NB4 (cell line): ENCODE measurements around the gene KPNA2.

Experiments
- MYC ChIP-seq: IDR thresholded peaks from 2 replicates; pipeline ENCODE4 v1.6.1; 2011; ENCODE audit warnings: low read depth, low read length
- POLR2A ChIP-seq: IDR thresholded peaks from 2 replicates; pipeline ENCODE4 v1.6.1; 2011; ENCODE audit warnings: mild to moderate bottlenecking; ENCODE audit not compliant: insufficient read length; ENCODE audit errors: extremely low read depth
- TF ChIP-seq, protein P1 (sequence below): IDR thresholded peaks from one replicate; pipeline ENCODE4 v1.5.1; 2012; ENCODE audit warnings: low read depth, low read length
- TF ChIP-seq, protein P2 (sequence below): IDR thresholded peaks from 2 replicates; pipeline ENCODE4 v1.6.1; 2011; ENCODE audit warnings: low read depth, low read length

DNA sequence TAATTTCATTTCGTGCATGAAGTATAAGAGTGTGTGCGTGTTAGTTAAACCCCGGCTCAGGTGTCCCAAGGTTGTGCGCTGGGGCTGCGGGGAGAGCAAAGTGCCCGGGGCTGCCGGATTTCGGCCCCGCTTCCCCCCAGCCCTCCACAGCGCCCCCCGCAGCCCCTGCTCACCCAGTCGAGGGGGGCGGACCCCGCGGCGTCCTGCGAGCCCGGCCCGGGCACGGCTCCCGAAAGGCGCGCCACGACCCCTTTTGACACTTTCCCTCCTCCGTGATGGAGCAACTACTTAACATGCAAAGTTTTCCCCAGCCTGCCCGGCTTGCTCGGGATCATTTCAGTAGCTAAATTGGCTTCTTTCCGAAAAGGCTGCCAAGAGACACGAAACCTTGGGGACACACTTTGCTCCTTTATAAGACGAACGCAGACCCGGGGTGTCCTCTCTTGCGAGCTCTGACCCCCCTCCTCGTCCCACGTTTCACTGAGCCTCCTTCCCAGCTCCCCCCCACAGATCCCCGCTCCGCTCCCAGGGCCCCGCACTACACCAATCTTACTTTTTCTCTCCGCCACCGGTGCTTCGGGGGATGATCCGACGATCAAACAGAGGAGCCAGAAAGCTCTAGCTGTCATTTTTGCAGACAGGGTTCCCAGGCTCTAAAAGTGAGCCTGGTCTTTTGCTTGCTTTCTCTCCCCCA lies 39.8 kb upstream of the KPNA2 start:
- no peak for TF ChIP-seq POLR2A
- TF ChIP-seq, protein P1, sequence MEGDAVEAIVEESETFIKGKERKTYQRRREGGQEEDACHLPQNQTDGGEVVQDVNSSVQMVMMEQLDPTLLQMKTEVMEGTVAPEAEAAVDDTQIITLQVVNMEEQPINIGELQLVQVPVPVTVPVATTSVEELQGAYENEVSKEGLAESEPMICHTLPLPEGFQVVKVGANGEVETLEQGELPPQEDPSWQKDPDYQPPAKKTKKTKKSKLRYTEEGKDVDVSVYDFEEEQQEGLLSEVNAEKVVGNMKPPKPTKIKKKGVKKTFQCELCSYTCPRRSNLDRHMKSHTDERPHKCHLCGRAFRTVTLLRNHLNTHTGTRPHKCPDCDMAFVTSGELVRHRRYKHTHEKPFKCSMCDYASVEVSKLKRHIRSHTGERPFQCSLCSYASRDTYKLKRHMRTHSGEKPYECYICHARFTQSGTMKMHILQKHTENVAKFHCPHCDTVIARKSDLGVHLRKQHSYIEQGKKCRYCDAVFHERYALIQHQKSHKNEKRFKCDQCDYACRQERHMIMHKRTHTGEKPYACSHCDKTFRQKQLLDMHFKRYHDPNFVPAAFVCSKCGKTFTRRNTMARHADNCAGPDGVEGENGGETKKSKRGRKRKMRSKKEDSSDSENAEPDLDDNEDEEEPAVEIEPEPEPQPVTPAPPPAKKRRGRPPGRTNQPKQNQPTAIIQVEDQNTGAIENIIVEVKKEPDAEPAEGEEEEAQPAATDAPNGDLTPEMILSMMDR = no peak
- TF ChIP-seq MYC = no peak
- TF ChIP-seq, protein P2, sequence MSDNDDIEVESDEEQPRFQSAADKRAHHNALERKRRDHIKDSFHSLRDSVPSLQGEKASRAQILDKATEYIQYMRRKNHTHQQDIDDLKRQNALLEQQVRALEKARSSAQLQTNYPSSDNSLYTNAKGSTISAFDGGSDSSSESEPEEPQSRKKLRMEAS = no peak
